IMR-90 (cell line): ENCODE data around the gene NBPF26. TPM values are rescaled to one million over a fixed set of nuclear protein-coding genes. Genes with fewer than 3 reads are reported as not detected.
"Not testable (repeated sequence)": the region's sequence is repeated elsewhere in the genome, so short reads cannot be mapped to it uniquely, and the experiment has no call there.

ENCODE experiments used
- ATAC-seq: fragments of 200-7000 bp; cut with Tn5 transposase; 2 replicates; pipeline ENCODE4 v1.9.1; 2020; ENCODE audit warnings: low read depth, mild to moderate bottlenecking, moderate library complexity
- BruUV-seq: library from RNA; stranded (reverse); fragments of 400-500 nt; replicated peaks from 2 replicates; lab custom pipeline; 2021; lab: Mats Ljungman, UMichigan
- CTCF ChIA-PET: fragments of 300-600 bp; formaldehyde crosslinking; extraction: SDS; loops from one replicate; lab custom pipeline; 2021; ENCODE audit warnings: antibody characterized with exemption; lab: Yijun Ruan, JAX
- POLR2A ChIA-PET: fragments of 300-600 bp; sonication (Branson Sonifier 250); formaldehyde crosslinking; loops from one replicate; lab custom pipeline; 2022; ENCODE audit warnings: antibody characterized with exemption; ENCODE audit not compliant: unreplicated experiment; lab: Charles Lee
- DNase-seq: peaks from one replicate; pipeline ENCODE4 v3.0.0; 2013
- H2AFZ ChIP-seq: replicated peaks from 2 replicates; pipeline ENCODE3; 2013; ENCODE audit warnings: low read length, mild to moderate bottlenecking; ENCODE audit not compliant: poor library complexity
- H2AK5ac ChIP-seq: 2 replicates; pipeline ENCODE4 v1.6.1; 2013; ENCODE audit warnings: low read depth, low read length, inconsistent platforms
- H2AK9ac ChIP-seq: replicated peaks from 2 replicates; pipeline ENCODE3; 2013; ENCODE audit warnings: mild to moderate bottlenecking, low read depth, low read length, moderate library complexity; ENCODE audit not compliant: poor library complexity
- H2BK120ac ChIP-seq: 2 replicates; pipeline ENCODE4 v1.6.1; 2013; ENCODE audit warnings: low read depth, low read length, inconsistent platforms
- H2BK15ac ChIP-seq: 3 replicates; pipeline ENCODE4 v1.6.1; 2013; ENCODE audit warnings: low read depth, low read length, inconsistent platforms
- H2BK20ac ChIP-seq: 2 replicates; pipeline ENCODE4 v1.6.1; 2013; ENCODE audit warnings: low read depth, mild to moderate bottlenecking, inconsistent platforms, low read length, moderate library complexity
- H2BK5ac ChIP-seq: 2 replicates; pipeline ENCODE4 v1.6.1; 2013; ENCODE audit warnings: mild to moderate bottlenecking, low read depth, low read length, inconsistent platforms; ENCODE audit not compliant: poor library complexity, severe bottlenecking
- H3K14ac ChIP-seq: replicated peaks from 2 replicates; pipeline ENCODE4 v1.6.1; 2013; ENCODE audit warnings: low read depth, low read length, inconsistent platforms
- H3K18ac ChIP-seq: 2 replicates; pipeline ENCODE4 v1.6.1; 2013; ENCODE audit warnings: low read depth, low read length, control low read depth
- H3K23ac ChIP-seq: 2 replicates; pipeline ENCODE4 v1.6.1; 2013; ENCODE audit warnings: low read depth, low read length, inconsistent platforms
- H3K27ac ChIP-seq: 2 replicates; pipeline ENCODE4 v1.5.1; 2013; ENCODE audit warnings: mild to moderate bottlenecking, control low read depth, low read length; ENCODE audit not compliant: insufficient read depth
- H3K27me3 ChIP-seq: 2 replicates; pipeline ENCODE4 v1.6.1; 2013; ENCODE audit warnings: low read length; ENCODE audit not compliant: control insufficient read depth, insufficient read depth
- H3K36me3 ChIP-seq: 2 replicates; pipeline ENCODE4 v1.6.1; 2013; ENCODE audit warnings: low read length, mixed read lengths; ENCODE audit not compliant: control insufficient read depth, insufficient read depth
- H3K4ac ChIP-seq: 2 replicates; pipeline ENCODE4 v1.6.1; 2013; ENCODE audit warnings: low read depth, low read length, inconsistent platforms
- H3K4me1 ChIP-seq: 2 replicates; pipeline ENCODE4 v1.6.1; 2013; ENCODE audit warnings: low read length, mixed read lengths; ENCODE audit not compliant: control insufficient read depth, insufficient read depth
- H3K4me2 ChIP-seq: 2 replicates; pipeline ENCODE4 v1.6.1; 2013; ENCODE audit warnings: low read depth, mild to moderate bottlenecking, control low read depth, low read length, moderate library complexity
- H3K4me3 ChIP-seq: 2 replicates; pipeline ENCODE4 v1.5.1; 2013; ENCODE audit warnings: low read depth, mild to moderate bottlenecking, control low read depth, low read length, moderate library complexity; ENCODE audit not compliant: insufficient read depth
- H3K56ac ChIP-seq: 2 replicates; pipeline ENCODE4 v1.6.1; 2013; ENCODE audit warnings: low read length, inconsistent platforms; ENCODE audit not compliant: insufficient read depth; ENCODE audit errors: extremely low read depth
- H3K79me1 ChIP-seq, 2 experiments: 2 replicates each; pipeline ENCODE4 v1.6.1; 2013; ENCODE audit warnings: low read length in 2 of 2, inconsistent platforms in 1 of 2, low read depth in 1 of 2
- H3K9ac ChIP-seq: 2 replicates; pipeline ENCODE4 v1.6.1; 2013; ENCODE audit warnings: low read depth, low read length, control low read depth
- H3K9me1 ChIP-seq: 2 replicates; pipeline ENCODE4 v1.6.1; 2013; ENCODE audit warnings: low read length, inconsistent platforms; ENCODE audit not compliant: insufficient read depth
- H3K9me3 ChIP-seq: 2 replicates; pipeline ENCODE4 v1.6.1; 2013; ENCODE audit warnings: low read length; ENCODE audit not compliant: control insufficient read depth, insufficient read depth
- H4K20me1 ChIP-seq: 2 replicates; pipeline ENCODE4 v1.6.1; 2013; ENCODE audit warnings: low read length, inconsistent platforms; ENCODE audit not compliant: insufficient read depth
- H4K5ac ChIP-seq: 2 replicates; pipeline ENCODE4 v1.6.1; 2013; ENCODE audit warnings: mild to moderate bottlenecking, low read depth, low read length, control low read depth
- H4K8ac ChIP-seq, 2 experiments: 2 replicates each; pipeline ENCODE4 v1.6.1; 2013; ENCODE audit warnings: low read depth in 2 of 2, low read length in 2 of 2, control low read depth in 1 of 2, inconsistent platforms in 1 of 2
- H4K91ac ChIP-seq: 2 replicates; pipeline ENCODE4 v1.6.1; 2013; ENCODE audit warnings: low read depth, low read length, inconsistent platforms; ENCODE audit not compliant: insufficient read depth
- WGBS, 2 experiments: methylation state at CpG; one replicate each; pipeline versions ENCODE4 v1.1.5 to v1.1.7; 2013; ENCODE audit warnings: missing lambda C conversion rate in 2 of 2; ENCODE audit not compliant: insufficient read length in 1 of 2; ENCODE audit errors: extremely low coverage in 2 of 2; 5-methylcytosine and 5-hydroxymethylcytosine counted together
- dilution Hi-C: fragments of 300-500 bp; cut with HindIII; formaldehyde crosslinking; loops from one replicate; pipeline ENCODE4 v1.14.3; 2018; ENCODE audit warnings: low sequenced_read_pairs; ENCODE audit not compliant: unreplicated experiment
- in situ Hi-C: fragments of 300-500 bp; cut with MboI; formaldehyde crosslinking; loops from 3 replicates; pipeline ENCODE4 v1.14.3; 2019; ENCODE audit warnings: low sequenced_read_pairs, inconsistent platforms, mixed read lengths
- intact Hi-C: fragments of 100-400 bp; cut with micrococcal nuclease; formaldehyde crosslinking; loops from 2 replicates; pipeline ENCODE4 v1.10.0; 2022
- polyA plus RNA-seq, 3 experiments: library from polyadenylated mRNA; depleted of rRNA; stranded (reverse); fragments of >200 nt; gene quantifications; 2 replicates each; pipeline ENCODE4 v1.2.3, GENCODE V29; 2012; ENCODE audit warnings: low replicate concordance in 1 of 3
- total RNA-seq: library from RNA; depleted of rRNA; stranded (reverse); fragments of >200 nt; gene quantifications from 2 replicates; pipeline ENCODE4 v1.2.3, GENCODE V29; 2012

Gene NBPF26
- total and polyA plus RNA-seq, 2 of the 4 experiments (the other 2 are of a cell fraction): 11.3 to 13.1 TPM

DNA sequence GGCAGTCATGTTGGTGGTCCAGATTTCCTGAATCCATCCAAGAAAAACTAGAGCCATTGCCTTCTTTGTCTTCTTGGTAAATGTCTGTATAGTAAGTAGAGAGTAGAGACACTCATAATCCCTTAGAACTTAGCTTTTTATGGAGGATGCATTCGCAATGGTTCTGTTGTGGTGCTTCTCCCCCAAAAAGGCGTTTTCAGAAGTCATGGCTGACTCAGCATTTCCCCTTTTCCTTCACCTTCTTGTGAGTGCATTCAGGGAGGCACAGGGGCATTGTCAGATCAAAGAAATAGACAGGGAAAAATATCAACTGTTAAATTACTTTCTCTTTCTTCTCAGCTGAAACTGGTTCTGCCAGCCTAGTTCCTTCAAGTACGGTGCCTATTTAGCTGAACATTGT, 45.3 kb downstream of the NBPF26 start:
- dilution Hi-C loops, H3K14ac ChIP-seq, H2AFZ ChIP-seq, H2BK20ac ChIP-seq, H3K9me1 ChIP-seq, H4K8ac ChIP-seq, DNase-seq, H3K4me3 ChIP-seq, H3K27ac ChIP-seq, BruUV-seq, intact Hi-C loops, ATAC-seq, H3K79me1 ChIP-seq, H3K4ac ChIP-seq, H2BK15ac ChIP-seq, H2BK5ac ChIP-seq, H3K4me1 ChIP-seq, H3K36me3 ChIP-seq, H2BK120ac ChIP-seq, H3K9ac ChIP-seq, CTCF ChIA-PET, H3K9me3 ChIP-seq, H3K4me2 ChIP-seq, POLR2A ChIA-PET, H3K56ac ChIP-seq, H2AK9ac ChIP-seq, H4K91ac ChIP-seq, H3K23ac ChIP-seq, H4K20me1 ChIP-seq, H2AK5ac ChIP-seq, in situ Hi-C loops, H3K18ac ChIP-seq, H3K27me3 ChIP-seq, H4K5ac ChIP-seq: not testable (repeated sequence)
- no CpG with 5 or more reads among the region's 3 CpGs for WGBS, 2 experiments

DNA sequence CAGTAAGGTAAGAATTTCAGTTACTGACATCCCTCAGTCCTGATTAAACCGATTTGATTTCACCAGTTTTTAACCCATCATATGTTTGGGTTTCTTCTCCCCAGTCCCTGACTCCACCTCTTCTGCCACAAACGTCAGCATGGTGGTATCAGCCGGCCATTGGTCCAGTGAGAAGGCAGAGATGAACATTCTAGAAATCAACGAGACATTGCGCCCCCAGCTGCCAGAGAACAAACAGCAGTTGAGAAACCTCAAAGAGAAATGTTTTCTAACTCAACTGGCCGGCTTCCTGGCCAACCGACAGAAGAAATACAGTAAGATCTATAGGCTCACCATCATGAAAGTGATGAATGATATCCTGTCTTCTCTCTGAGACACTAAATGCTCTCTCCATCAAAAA, 81.7 kb downstream of the NBPF26 start:
- H2AK9ac ChIP-seq, intact Hi-C loops, H3K56ac ChIP-seq, in situ Hi-C loops, H2BK5ac ChIP-seq, H3K36me3 ChIP-seq, H2AK5ac ChIP-seq, H3K4me3 ChIP-seq, H4K8ac ChIP-seq, H3K27ac ChIP-seq, H2BK20ac ChIP-seq, H4K5ac ChIP-seq, DNase-seq, H3K4ac ChIP-seq, H3K27me3 ChIP-seq, H4K91ac ChIP-seq, BruUV-seq, H3K14ac ChIP-seq, dilution Hi-C loops, H2BK120ac ChIP-seq, H2AFZ ChIP-seq, H3K4me1 ChIP-seq, POLR2A ChIA-PET, H4K20me1 ChIP-seq, H3K9me1 ChIP-seq, H3K79me1 ChIP-seq, ATAC-seq, H3K9ac ChIP-seq, H3K18ac ChIP-seq, H3K9me3 ChIP-seq, H3K4me2 ChIP-seq, H3K23ac ChIP-seq, H2BK15ac ChIP-seq, CTCF ChIA-PET: not testable (repeated sequence)
- no CpG with 5 or more reads among the region's 7 CpGs for WGBS, 2 experiments
